Measurements from ENCODE around the gene KANK2.
"Not testable (repeated sequence)": the region's sequence is repeated elsewhere in the genome, so short reads cannot be mapped to it uniquely, and the experiment has no call there.

Gene KANK2

DNA sequence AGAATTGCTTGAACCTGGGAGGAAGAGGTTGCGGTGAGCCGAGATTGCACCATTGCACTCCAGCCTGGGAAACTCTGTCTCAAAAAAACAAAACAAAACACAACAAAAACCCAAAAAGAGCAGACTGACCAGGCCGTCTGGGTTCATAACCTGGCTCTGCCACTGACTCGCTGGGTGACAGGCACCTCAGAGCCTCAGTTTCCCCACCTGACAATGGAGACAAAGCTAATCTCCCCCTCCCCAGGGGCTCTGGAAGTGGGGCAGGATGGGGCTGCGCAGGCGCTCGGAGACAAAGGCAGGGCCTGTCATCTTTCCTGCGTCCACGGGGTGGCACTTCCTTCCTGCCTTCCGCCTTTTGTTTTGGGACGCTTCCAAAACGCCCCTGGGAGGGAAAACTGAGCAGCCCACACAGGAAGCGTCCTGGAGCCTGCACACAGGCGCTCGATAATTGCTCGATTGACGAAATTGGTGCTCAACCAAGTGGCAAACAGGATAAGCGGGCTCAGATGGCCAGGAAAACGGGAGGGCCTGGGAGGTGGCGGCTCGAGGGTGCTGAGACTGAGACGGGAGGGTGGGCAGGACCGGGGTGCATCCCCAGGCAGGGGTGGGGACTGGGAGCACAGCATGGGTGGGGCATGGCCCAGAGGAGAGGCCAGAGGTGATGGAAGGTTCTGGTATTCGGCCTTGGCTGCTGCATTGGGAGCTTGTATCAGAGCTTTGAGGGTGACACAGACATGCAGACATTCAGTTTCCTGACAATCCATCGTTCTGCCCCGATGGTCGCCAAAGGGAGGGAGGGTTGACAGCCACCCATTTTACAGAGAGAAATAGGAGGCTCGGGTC, 59.6 kb downstream of the KANK2 start:
- DNase-seq, result no peak

DNA sequence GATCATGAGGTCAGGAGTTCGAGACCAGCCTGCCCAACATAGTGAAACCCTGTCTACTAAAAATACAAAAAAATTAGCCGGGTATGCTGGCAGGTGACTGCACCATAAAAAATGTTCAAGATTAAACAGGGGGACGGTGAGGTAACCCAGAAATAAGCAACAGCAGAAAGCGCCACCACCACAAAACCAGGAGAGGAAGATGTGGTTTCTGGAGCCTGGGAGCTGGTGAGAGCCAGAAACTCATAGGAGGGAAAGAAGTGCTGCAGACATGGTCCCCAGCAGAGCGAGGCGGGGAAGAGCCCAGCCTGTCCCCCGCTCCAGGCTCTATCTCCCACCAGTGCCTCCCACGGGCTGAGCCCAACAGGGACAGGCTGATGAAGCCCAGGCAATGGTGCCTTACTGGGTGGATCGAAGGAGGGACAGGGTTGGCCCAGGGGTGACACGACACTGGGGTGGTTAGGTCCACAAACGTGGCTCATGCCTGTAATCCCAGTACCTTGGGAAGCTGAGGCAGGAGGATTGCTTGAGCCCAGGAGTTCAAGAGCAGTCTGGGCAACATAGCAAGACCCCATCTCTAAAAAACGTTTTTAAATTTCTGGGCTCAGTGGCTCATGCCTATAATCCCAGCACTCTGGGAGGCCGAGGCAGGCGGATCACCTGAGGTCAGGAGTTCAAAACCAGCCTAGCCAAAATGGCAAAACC, 60.8 kb downstream of the KANK2 start:
- DNase-seq, result no peak

DNA sequence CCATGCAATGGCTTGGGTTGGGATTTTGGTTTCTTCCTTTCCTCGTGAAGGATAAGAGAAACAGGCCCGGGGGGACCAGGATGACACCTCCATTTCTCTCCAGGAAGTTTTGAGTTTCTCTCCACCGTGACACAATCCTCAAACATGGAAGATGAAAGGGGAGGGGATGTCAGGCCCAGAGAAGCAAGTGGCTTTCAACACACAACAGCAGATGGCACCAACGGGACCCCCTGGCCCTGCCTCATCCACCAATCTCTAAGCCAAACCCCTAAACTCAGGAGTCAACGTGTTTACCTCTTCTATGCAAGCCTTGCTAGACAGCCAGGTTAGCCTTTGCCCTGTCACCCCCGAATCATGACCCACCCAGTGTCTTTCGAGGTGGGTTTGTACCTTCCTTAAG, 65.9 kb downstream of the KANK2 start:
- DNase-seq, result no peak

DNA sequence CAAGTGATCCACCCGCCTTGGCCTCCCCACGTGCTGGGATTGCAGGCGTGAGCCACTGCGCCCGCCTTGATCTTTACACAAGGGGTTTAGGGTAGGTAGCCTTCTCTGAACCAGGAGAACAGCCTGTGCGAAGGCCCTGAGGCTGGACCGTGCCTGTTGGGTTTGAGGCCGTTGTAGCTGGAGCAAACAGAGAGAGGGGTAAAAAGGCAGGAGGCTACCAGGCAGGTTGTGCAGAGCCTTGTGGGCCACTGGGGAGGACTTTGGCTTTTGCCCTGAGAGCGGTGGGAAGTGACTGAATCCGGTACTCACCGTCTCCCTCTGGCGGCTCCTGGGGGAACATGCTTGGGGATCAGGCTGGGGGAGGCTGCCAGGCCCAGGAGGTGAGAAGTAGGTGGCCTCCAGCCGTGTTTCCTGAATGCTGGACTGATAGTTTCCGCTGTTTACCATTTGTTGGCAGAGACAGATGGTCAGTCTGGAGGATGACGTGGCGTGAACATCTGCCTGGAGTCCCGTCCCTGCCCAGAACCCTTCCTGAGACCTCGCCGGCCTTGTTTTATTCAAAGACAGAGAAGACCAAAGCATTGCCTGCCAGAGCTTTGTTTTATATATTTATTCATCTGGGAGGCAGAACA, 66.4 kb downstream of the KANK2 start:
- peak; percentile 21 for DNase-seq

DNA sequence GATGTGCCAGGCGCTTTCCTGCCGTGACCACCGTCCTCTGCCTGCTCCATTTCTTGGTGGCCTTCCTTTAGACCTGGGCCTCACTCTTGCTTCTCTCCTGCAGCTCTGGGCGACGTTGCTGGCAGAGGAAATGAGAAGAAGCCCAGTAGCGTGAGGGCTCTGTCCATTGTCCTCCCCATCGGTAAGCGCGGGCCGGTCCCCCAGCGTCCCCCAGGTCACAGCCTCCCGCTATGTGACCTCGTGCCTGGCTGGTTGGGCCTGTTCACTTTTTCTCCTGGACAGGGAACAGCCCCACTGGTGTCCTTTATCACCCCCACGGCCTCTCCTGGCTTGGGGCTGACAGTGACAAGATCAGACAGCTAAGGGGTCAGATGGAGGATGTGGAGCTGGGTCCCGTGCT, 69.4 kb downstream of the KANK2 start:
- DNase-seq, result no peak

DNA sequence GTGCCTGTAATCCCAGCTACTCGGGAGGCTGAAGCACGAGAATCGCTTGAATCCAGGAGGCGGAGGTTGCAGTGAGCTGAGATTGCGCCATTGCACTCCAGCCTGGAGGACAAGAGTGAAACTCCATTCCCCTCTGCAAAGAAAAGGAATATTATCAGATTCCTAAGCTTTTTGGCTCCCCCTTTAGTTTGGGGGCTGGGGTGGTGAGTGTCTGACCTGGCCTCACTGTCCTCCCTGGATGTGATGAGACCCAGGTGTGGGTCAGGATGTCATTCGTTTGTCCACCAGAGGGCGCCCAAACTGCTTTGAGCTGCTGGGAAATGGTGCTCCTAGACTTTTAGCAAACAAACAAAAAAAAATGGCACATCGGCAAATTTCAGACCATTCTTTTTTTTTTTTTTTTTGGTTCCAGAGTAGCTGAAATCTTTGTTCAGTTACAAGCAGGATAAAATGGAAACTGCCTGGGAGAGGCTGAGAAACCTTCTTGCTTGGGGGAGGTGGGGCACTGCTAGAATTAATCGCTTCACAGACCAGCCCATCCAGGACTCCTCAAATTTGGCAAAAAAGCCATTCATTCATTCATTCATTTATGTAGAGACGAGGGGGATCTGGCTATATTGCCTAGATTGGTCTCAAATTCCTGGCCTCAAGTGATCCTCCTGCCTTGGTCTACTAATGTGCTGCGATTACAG, 71.2 kb downstream of the KANK2 start:
- peak; percentile 14 for DNase-seq

DNA sequence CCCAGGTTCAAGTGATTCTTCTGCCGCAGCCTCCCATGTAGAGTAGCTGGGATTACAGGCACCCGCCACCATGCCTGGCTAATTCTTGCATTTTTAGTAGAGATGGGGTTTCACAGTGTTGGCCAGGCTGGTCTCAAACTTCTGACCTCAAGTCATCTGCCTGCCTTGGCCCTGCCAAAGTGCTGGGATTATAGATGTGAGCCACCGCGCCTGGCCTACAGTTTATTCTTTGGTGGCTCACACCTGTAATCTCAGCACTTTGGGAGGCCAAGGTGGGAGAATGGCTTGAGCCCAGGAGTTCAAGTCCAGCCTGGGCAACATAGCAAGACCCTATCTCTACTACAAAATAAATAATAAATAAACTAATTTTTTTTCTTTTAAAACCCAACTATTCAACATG, 73.2 kb downstream of the KANK2 start:
- DNase-seq, result not testable (repeated sequence)

DNA sequence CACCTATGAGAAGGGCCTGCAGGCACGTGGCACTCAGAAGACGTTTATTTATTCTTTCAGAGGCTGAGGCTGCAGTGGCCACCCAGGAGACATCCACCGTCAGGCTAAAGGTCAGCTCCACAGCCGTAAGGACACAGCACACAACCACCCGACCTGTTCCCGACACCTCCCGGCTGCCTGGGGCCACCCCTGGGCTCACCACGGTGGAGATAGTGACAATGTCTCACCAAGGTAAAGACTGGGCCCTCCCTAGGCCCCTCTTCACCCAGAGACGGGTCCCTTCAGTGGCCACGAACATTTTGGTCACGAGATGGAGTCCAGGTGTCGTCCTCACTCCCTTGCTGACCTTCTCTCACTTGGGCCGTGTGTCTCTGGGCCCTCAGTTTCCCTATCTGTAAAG, 74.2 kb downstream of the KANK2 start:
- no peak for DNase-seq

DNA sequence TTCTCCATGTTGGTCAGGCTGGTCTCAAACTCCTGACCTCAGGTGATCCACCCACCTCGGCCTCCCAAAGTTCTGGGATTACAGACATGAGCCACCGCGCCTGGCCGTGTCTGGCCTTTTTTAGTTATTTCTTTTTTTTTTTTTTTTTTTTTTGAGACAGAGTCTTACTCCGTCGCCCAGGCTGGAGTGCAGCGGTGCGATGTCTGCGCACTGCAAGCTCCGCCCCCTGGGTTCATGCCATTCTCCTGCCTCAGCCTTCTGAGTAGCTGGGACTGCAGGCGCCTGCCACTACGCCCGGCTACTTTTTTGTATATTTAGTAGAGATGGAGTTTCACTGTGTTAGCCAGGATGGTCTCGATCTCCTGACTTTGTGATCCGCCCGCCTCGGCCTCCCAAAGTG, 75.4 kb downstream of the KANK2 start:
- not testable (repeated sequence) for DNase-seq

DNA sequence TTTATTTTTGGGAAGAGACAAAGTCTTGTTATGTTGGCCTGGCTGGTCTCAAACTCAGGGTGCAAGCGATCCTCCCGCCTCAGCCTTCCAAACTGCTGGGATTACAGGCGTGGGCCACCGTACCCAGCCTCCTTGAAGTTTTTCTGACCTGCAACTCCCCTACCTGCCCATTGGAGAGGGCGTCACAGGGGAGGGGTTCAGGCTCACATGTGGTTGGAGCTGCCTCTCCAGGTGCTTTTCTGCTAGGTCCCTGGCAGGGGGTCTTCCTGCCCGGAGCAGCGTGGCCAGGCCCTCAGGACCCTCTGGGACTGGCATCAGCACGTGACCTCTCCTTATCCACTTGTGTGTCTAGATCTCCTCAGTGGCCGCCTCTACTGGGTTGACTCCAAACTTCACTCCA, 80.8 kb downstream of the KANK2 start:
- no peak for DNase-seq

DNA sequence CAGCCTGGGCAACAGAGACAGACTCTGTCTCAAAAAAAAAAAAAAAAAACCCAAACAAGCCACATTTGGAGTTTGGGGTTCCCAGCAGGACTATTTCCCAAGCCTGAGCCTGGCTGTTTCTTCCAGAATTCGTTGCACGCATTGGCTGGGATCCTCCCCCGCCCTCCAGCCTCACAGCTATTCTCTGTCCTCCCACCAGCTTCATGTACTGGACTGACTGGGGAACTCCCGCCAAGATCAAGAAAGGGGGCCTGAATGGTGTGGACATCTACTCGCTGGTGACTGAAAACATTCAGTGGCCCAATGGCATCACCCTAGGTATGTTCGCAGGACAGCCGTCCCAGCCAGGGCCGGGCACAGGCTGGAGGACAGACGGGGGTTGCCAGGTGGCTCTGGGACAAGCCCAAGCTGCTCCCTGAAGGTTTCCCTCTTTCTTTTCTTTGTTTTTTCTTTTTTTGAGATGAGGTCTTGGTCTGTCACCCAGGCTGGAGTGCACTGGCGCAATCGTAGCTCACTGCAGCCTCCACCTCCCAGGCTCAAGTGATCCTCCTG, 81.4 kb downstream of the KANK2 start:
- DNase-seq, result no peak

DNA sequence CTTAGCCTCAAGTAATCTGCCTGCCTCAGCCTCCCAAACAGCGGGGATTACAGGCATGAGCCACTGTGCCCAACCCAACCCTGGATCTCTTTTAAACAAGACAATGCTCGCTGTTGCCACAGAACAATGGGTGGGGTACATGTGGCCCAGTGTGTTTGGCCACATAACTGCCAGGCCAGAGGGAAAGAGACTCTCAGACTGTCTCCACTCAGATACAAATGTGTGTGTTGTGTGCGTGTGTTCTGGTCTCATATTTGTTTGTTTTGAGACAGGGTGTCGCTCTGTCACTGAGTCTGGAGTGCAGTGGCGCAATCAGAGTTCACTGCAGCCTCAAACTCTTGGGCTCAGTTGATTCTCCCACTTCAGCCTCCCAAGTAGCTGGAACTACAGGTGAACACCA, 82.3 kb downstream of the KANK2 start:
- no peak for DNase-seq
